ENCODE results near the gene CFAP298.
"Not testable (repeated sequence)": the region's sequence is repeated elsewhere in the genome, so short reads cannot be mapped to it uniquely, and the experiment has no call there.

CFAP298 gene

GRCh38 chr21:32565856-32566465, 46.2 kb downstream of the CFAP298 start:
- no peak for DNase-seq

DNA sequence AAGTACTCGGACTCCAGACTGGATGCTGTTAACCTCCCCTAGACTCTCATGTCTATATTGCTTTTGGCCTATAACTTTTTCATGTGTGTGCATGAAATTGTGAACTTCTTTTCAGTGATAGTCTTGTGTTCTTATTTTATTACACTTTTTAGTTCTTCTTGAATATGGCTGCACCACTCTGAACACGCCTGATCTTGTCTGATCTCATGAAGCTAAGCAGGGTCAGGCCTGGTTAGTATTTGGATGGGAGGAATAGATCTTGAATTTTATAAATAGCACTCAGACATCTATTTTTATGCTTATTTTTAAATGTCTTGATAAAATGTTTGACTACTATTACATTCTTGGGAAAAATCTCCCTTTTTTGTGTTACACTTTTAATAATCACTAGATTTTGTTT, 49.3 kb downstream of the CFAP298 start:
- no peak for DNase-seq

DNA sequence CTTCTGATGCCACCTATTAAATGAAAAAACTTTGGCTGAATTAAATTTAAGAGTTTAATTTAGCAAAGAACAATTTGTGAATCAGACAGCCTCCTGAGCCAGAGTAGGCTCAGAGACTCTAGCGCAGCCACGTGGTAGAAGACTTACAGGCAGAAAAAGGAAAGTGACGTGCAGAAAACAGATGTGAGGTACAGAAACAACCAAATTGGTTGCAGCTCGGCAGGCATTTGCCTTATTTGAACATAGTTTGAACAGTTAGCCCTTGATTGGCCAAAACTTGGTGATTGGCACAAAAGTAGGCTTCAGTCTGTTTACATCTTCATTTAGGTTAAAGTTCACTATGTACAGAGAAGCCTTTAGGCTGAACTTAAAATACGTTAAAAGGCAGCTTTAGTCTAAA, 49.8 kb downstream of the CFAP298 start:
- no peak for DNase-seq

GRCh38 chr21:32561476-32561875, 50.7 kb downstream of the CFAP298 start:
- not testable (repeated sequence) for DNase-seq

DNA sequence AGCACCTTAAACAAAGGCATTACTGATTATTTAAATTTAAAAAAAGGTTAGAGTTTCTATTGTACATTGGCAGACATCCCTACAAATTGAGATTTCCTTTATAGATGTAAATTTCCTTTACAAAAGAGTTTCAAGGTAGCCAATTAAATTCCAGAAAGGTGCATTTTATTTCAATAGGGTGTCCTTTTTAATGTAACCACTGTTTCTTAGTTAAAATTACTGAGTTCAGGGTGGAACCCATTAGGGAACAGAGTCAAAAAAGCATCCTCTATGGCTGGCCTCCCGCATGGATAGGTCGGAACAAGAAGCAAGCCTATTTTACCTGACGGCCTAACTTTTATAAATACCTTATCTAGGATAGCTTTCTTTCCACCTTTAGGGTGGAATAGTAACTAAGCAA, 51.3 kb downstream of the CFAP298 start:
- DNase-seq: no peak

DNA sequence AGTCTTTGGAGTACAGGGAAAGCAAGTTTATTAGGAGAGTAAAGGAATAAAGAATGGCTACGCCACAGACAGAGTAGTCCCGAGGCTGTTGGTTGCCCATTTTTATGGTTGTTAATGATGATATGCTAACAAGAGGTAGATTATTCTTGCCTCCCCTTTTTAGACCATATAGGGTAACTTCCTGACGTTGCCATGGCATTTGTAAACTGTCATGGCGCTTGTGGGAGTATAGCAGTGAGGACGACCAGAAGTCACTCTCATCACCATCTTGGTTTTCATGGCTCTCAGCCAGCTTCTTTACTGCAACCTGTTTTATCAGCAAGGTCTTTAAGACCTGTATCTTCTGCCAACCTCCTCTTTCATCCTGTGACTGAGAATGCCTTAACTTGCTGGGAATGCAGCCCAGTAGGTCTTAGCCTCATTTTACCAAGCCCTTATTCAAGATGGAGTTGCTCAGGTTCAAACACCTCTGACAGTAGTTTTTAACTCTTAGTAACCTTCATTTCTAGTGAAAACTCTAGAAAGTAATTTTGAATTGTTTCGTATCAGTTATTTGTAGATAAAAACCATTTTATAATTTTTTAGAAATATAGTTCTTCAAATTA, 53.1 kb downstream of the CFAP298 start:
- no peak for DNase-seq

DNA sequence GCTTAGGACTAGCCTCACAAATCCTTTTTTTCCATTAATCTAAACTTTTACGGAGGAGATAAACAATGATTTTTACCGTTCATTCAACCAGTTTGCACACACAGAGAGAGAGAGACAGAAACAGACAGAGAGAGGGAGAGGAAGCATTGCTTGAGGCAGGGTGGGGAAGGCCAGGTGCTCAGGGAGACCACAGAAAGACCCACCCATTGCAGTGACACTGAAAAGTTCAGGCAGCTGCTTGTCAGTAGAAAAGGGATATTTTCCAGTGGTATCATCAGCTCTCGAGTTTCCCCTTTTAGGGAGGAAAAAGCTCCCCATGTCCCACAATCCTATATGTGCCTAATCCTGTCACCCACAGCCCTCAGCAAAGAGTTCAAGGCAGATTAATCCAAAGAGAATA, 54.1 kb downstream of the CFAP298 start:
- DNase-seq: no peak

GRCh38 chr21:32554832-32555638, 57.1 kb downstream of the CFAP298 start:
- no peak for DNase-seq

- no peak for DNase-seq
Measured at GRCh38 chr21:32549886-32550285, 62.3 kb downstream of the CFAP298 start.

DNA sequence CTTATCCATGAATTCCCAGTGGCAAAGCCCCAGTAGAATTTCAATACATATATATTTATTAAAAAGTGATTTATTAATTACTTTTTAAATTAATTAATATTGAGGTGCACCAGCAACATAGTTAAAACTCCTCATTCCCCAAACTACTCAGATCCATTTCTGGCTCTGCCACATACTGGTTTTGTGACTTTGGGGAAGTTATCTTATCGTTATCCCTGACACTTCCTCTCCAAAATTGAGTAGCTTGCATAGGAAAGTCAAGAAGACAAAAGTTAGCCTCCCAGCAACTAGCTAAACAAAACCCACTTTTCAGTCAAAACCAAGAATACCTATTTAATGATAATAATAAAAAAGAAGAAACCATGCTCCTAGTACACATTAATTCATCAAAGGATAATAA, 62.7 kb downstream of the CFAP298 start:
- DNase-seq: no peak

Measured in cortex of kidney (tissue), 1 donor.